Stomach (tissue), 19 donors: Measurements from ENCODE around the gene MCRIP1. TPM values are rescaled to one million over a fixed set of nuclear protein-coding genes. Genes with fewer than 3 reads are reported as not detected.

Source experiments
- DNase-seq, 2 donors: peaks; one replicate each; pipeline versions ENCODE4 v3.0.0 to v3.0.0-alpha.2; 2013 to 2019
- H3K27ac ChIP-seq, 5 donors: fragments of 200-600 bp in 4 of 5; sonication (generic) in 4 of 5; one replicate each; pipeline ENCODE4 v1.5.1; 2013 to 2019; ENCODE audit warnings: mild to moderate bottlenecking in 1 of 5, moderate library complexity in 1 of 5
- H3K27me3 ChIP-seq, 3 donors: fragments of 200-600 bp; sonication (generic); one replicate each; pipeline ENCODE4 v1.5.1; 2017 to 2019; ENCODE audit warnings: mixed run types in 1 of 3
- H3K36me3 ChIP-seq, 4 donors: fragments of 200-600 bp; sonication (generic); 1 replicate in 3 of 4; 2 replicates in 1 of 4; pipeline ENCODE4 v1.5.1; 2016 to 2019
- H3K4me1 ChIP-seq, 4 donors: fragments of 200-600 bp; sonication (generic); one replicate each; pipeline ENCODE4 v1.5.1; 2016 to 2019
- H3K4me3 ChIP-seq, 4 donors: fragments of 200-600 bp; sonication (generic) in 3 of 4; one replicate each; pipeline ENCODE4 v1.5.1; 2016 to 2019; ENCODE audit warnings: mild to moderate bottlenecking in 1 of 4
- H3K9me3 ChIP-seq, 4 donors: fragments of 200-600 bp; sonication (generic); one replicate each; pipeline ENCODE4 v1.5.1; 2016 to 2019
- EP300 ChIP-seq: sonication (generic); formaldehyde crosslinking; IDR thresholded peaks from one replicate; pipeline ENCODE4 v1.6.1; 2017; ENCODE audit warnings: antibody characterized with exemption
- POLR2A ChIP-seq, 4 donors: fragments of 450-650 bp; IDR thresholded peaks; one replicate each; pipeline ENCODE4 v1.6.1; 2016; ENCODE audit warnings: antibody characterized with exemption in 4 of 4, control low read depth in 2 of 4, mild to moderate bottlenecking in 1 of 4, moderate library complexity in 1 of 4
- POLR2AphosphoS5 ChIP-seq, 3 donors: sonication (generic); formaldehyde crosslinking; IDR thresholded peaks; one replicate each; pipeline ENCODE4 v1.6.1; 2016; ENCODE audit warnings: antibody characterized with exemption in 3 of 3
- WGBS, 5 donors: extraction: QIAGEN DNeasy Blood & Tissue Kit in 3 of 5; methylation state at CpG; one replicate each; pipeline versions ENCODE4 v1.1.5 to v1.1.7; 2013 to 2018; 5-methylcytosine and 5-hydroxymethylcytosine counted together
- intact Hi-C: fragments of 100-400 bp; cut with DNase I; formaldehyde crosslinking; loops from one replicate; pipeline ENCODE4 v1.15.1; 2023; ENCODE audit warnings: low total_unique reads
- long read RNA-seq, 10 donors: transcript quantifications; one replicate each; lab custom pipeline, GENCODE V29; 2026
- polyA plus RNA-seq, 3 donors: library from polyadenylated mRNA; stranded (reverse); fragments of 200-250 nt; gene quantifications; one replicate each; pipeline ENCODE4 v1.2.3, GENCODE V29; 2013
- total RNA-seq, 5 donors: library from RNA; depleted of rRNA; stranded (reverse); fragments of >200 nt; gene quantifications; one replicate each; pipeline versions ENCODE4 v1.1.0 to v1.2.3, GENCODE V29; 2014 to 2016
- TF ChIP-seq, protein P1 (sequence below), 7 experiments: fragments of 450-650 bp in 4 of 7; fragments of 200-600 bp in 3 of 7; sonication (generic) in 3 of 7; IDR thresholded peaks; one replicate each; pipeline ENCODE4 v1.5.1; 2016 to 2019; ENCODE audit warnings: antibody characterized with exemption in 7 of 7, control low read depth in 2 of 7, mild to moderate bottlenecking in 1 of 7
- donor health status: healthy with polysubstance abuse.
- donor health status: Bipolar disorder and iron deficiency.
- donor health status: healthy.

The MCRIP1 gene, protein sequence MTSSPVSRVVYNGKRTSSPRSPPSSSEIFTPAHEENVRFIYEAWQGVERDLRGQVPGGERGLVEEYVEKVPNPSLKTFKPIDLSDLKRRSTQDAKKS
- total RNA-seq (100 to 1,000 TPM in 1 of 5 donors, 10 to 100 TPM in 4; 23.7 to 150 (median 51.0) TPM), polyA plus RNA-seq (100 to 1,000 TPM; 104 to 144 (median 114) TPM)
- long read RNA-seq, donor 1, transcript MCRIP1-201 (5 exons, 1,209 nt) = major isoform, 11 of 20 reads
- long read RNA-seq, donor 1, partial matches to known transcripts = 0 of 20 reads
- long read RNA-seq, donor 1, other reads (novel, unspliced or antisense) = 0 of 20 reads
- long read RNA-seq, donor 2, transcript MCRIP1-203 (6 exons, 925 nt) = minor isoform, 5 of 40 reads
- long read RNA-seq, donor 2, transcript MCRIP1-207 (4 exons, 2,775 nt) = minor isoform, 5 of 40 reads
- long read RNA-seq, donor 2, transcript MCRIP1-201 (5 exons, 1,209 nt) = major isoform, 18 of 40 reads
- long read RNA-seq, donor 2, partial matches to known transcripts = 5 of 40 reads
- long read RNA-seq, donor 2, other reads (novel, unspliced or antisense) = 0 of 40 reads
- long read RNA-seq, donor 3, transcript MCRIP1-201 (5 exons, 1,209 nt) = major isoform, 12 of 20 reads
- long read RNA-seq, donor 3, partial matches to known transcripts = 0 of 20 reads
- long read RNA-seq, donor 3, other reads (novel, unspliced or antisense) = 0 of 20 reads
- long read RNA-seq, donor 4, partial matches to known transcripts = 0 of 1 reads
- long read RNA-seq, donor 4, other reads (novel, unspliced or antisense) = 0 of 1 reads
- long read RNA-seq, donor 5, transcript MCRIP1-201 (5 exons, 1,209 nt) = major isoform, 17 of 49 reads
- long read RNA-seq, donor 5, transcript MCRIP1-203 (6 exons, 925 nt) = minor isoform, 8 of 49 reads
- long read RNA-seq, donor 5, partial matches to known transcripts = 15 of 49 reads
- long read RNA-seq, donor 5, other reads (novel, unspliced or antisense) = 0 of 49 reads
- long read RNA-seq, donor 6, transcript MCRIP1-201 (5 exons, 1,209 nt) = major isoform, 33 of 61 reads
- long read RNA-seq, donor 6, transcript MCRIP1-211 (3 exons, 751 nt) = minor isoform, 5 of 61 reads
- long read RNA-seq, donor 6, transcript MCRIP1-203 (6 exons, 925 nt) = minor isoform, 15 of 61 reads
- long read RNA-seq, donor 6, partial matches to known transcripts = 0 of 61 reads
- long read RNA-seq, donor 6, other reads (novel, unspliced or antisense) = 0 of 61 reads
- long read RNA-seq, donor 7, transcript MCRIP1-203 (6 exons, 925 nt) = minor isoform, 9 of 52 reads
- long read RNA-seq, donor 7, transcript MCRIP1-201 (5 exons, 1,209 nt) = major isoform, 21 of 52 reads
- long read RNA-seq, donor 7, transcript MCRIP1-207 (4 exons, 2,775 nt) = minor isoform, 5 of 52 reads
- long read RNA-seq, donor 7, partial matches to known transcripts = 9 of 52 reads
- long read RNA-seq, donor 7, other reads (novel, unspliced or antisense) = 0 of 52 reads
- long read RNA-seq, donor 8, transcript MCRIP1-203 (6 exons, 925 nt) = minor isoform, 5 of 29 reads
- long read RNA-seq, donor 8, transcript MCRIP1-201 (5 exons, 1,209 nt) = major isoform, 18 of 29 reads
- long read RNA-seq, donor 8, partial matches to known transcripts = 0 of 29 reads
- long read RNA-seq, donor 8, other reads (novel, unspliced or antisense) = 0 of 29 reads
- long read RNA-seq, donor 9, transcript MCRIP1-201 (5 exons, 1,209 nt) = major isoform, 15 of 24 reads
- long read RNA-seq, donor 9, partial matches to known transcripts = 0 of 24 reads
- long read RNA-seq, donor 9, other reads (novel, unspliced or antisense) = 0 of 24 reads
- long read RNA-seq, donor 10, transcript MCRIP1-201 (5 exons, 1,209 nt) = major isoform, 8 of 11 reads
- long read RNA-seq, donor 10, partial matches to known transcripts = 0 of 11 reads
- long read RNA-seq, donor 10, other reads (novel, unspliced or antisense) = 0 of 11 reads

DNA sequence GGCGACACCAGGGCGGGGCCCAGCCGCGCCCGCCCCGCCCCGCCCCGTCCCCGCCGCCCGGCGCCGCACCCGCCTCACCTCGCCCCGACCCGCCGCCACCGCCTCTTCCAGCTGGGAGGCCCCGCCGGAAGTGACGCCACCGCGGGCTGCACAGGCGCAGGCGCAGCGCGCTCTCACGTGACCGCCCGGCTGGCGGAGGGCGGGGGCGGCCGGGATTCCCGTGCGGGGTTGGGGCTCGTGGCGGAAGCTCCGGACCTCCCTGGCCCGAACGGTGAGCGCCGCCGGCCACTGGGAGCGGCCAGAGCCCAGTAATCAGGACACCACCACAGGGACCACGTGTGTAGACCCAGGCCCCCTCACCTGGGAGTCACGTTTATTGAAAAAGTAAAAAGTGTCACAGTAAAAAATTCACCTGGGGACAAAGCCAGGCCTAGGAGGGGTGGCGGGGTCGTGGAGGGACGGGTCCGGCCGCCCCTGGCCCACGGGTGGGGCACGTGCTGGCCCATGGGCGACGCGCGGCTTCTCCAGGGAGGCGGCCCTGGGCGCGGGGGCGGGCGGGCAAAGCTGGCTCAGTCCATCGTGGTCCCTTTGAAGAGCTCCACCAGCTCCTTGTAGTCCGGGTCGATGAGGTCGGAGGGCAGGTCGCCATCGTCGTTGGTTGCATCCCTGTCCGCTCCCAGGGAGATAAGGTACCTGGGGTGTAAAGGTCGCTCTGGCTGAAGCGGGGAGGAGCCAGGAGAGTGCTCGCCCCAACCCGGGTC, at the start of gene MCRIP1:
TSS of gene MCRIP1 (minus strand) at position 132 of the 761 bp plus-strand sequence. CDS start 8,785 bp downstream, outside the sequence.
- Histone ChIP-seq H3K27ac (peak within 1 kb of the TSS; percentile 90 to 97 (median 93)), H3K4me3 (peak within 1 kb of the TSS; percentile 79 to 87 (median 81)), H3K9me3 (no peaks in the 10 kb centered on the region), H3K4me1 (peaks cover 18 to 52% (median 38%) of the 10 kb centered on the region in 4 donors), H3K36me3 (no peaks in the 10 kb centered on the region), H3K27me3 (no peaks in the 10 kb centered on the region)
- 1 to 3% (median 1%) methylated on average over 33 to 75 of the region's 76 CpGs for WGBS, 5 donors
- DNase-seq = peak; percentile 98 to 99
- peak; percentile 96 to 98 (median 97) for TF ChIP-seq POLR2AphosphoS5 (IDR thresholded peaks at IDR 0.05)
- TF ChIP-seq, protein P1, sequence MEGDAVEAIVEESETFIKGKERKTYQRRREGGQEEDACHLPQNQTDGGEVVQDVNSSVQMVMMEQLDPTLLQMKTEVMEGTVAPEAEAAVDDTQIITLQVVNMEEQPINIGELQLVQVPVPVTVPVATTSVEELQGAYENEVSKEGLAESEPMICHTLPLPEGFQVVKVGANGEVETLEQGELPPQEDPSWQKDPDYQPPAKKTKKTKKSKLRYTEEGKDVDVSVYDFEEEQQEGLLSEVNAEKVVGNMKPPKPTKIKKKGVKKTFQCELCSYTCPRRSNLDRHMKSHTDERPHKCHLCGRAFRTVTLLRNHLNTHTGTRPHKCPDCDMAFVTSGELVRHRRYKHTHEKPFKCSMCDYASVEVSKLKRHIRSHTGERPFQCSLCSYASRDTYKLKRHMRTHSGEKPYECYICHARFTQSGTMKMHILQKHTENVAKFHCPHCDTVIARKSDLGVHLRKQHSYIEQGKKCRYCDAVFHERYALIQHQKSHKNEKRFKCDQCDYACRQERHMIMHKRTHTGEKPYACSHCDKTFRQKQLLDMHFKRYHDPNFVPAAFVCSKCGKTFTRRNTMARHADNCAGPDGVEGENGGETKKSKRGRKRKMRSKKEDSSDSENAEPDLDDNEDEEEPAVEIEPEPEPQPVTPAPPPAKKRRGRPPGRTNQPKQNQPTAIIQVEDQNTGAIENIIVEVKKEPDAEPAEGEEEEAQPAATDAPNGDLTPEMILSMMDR (IDR thresholded peaks at IDR 0.05) = no peak
- TF ChIP-seq POLR2A (IDR thresholded peaks at IDR 0.05) = peak in 2 of 4 donors; percentile 28 to 85
- no peak for TF ChIP-seq EP300
- intact Hi-C loops = no loop called here

DNA sequence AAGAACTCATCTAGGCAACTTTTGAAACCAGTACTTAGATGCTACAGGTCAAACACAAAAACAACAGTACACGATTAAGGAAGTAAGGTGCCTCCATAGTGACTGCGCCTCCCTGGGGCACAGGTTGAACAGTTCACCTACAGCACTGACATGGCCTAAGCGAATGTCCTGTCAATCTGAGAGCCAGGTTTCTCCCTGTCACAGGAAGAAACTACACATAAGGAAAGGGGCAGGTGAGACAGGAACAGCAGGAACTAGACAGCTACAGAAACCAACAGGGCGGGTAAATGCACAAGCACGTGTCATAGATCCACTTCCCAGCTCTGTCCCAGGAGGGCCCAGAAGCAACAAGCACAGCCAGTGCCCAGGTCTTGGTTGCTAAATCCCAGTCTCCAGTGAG, 46.0 kb upstream of the MCRIP1 start:
- TF ChIP-seq, protein P1 (IDR thresholded peaks at IDR 0.05) = no peak
- no peak for TF ChIP-seq POLR2AphosphoS5 (IDR thresholded peaks at IDR 0.05)
- no peak for TF ChIP-seq EP300
- TF ChIP-seq POLR2A (IDR thresholded peaks at IDR 0.05) = no peak
- peaks cover 0 to 60% (median 53%) of the 10 kb centered on the region in 4 donors for H3K36me3 ChIP-seq
- H3K27me3 ChIP-seq = no peaks in the 10 kb centered on the region
- intact Hi-C loops = no loop called here
- H3K4me3 ChIP-seq = no peak overlapping the region
- no peak overlapping the region for H3K27ac ChIP-seq
- DNase-seq = no peak
- WGBS, 5 donors = 81 to 91% (median 89%) methylated on average over 5 of the region's 5 CpGs
- no peaks in the 10 kb centered on the region for H3K9me3 ChIP-seq
- no peaks in the 10 kb centered on the region for H3K4me1 ChIP-seq

DNA sequence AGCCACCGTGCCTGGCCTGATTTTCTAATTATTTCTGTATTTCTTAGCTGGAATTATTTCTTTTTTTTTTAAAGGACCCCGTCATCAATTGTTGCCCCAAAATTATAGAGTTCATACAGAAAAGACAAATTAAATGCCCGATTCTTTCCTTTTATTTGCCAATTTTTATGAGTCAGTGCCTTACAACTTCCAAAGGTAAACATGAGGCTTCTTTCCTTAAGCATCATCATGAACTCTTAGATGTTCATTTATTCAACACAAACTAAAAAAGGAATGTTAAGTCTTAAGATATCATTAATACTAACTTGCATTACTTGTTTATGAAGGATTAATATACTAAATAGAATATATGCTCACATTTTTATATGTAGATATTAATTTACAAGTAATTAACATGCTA, 45.2 kb upstream of the MCRIP1 start:
- Histone ChIP-seq H3K4me1 (peaks cover 0 to 6% (median under 1%) of the 10 kb centered on the region in 4 donors), H3K4me3 (no peak overlapping the region), H3K27ac (no peak overlapping the region), H3K9me3 (no peaks in the 10 kb centered on the region), H3K36me3 (peaks cover 0 to 52% (median 45%) of the 10 kb centered on the region in 4 donors), H3K27me3 (no peaks in the 10 kb centered on the region)
- 83 to 94% (median 89%) methylated on average over 3 of the region's 3 CpGs for WGBS, 5 donors
- TF ChIP-seq, protein P1 (IDR thresholded peaks at IDR 0.05) = no peak
- TF ChIP-seq POLR2AphosphoS5 (IDR thresholded peaks at IDR 0.05) = no peak
- no peak for TF ChIP-seq POLR2A (IDR thresholded peaks at IDR 0.05)
- TF ChIP-seq EP300 = no peak
- DNase-seq = no peak
- intact Hi-C loops = no loop called here
